Spleen (tissue), 11 donors: ENCODE results near the gene GKN1. TPM values are rescaled to one million over a fixed set of nuclear protein-coding genes. Genes with fewer than 3 reads are reported as not detected.
A peak's percentile ranks its signal among the peaks of the same experiment; 100 is the strongest.

Experiments
- DNase-seq: peaks from one replicate; pipeline ENCODE4 v3.0.0-alpha.2; 2020
- H3K27ac ChIP-seq, 8 donors: fragments of 200-600 bp; sonication (generic) in 7 of 8; 1 replicate in 4 of 8; 2 replicates in 4 of 8; pipeline versions ENCODE4 v1.5.0 to v1.8.0; 2016 to 2021; ENCODE audit warnings: inconsistent platforms in 4 of 8, mild to moderate bottlenecking in 4 of 8, moderate library complexity in 1 of 8
- H3K27me3 ChIP-seq, 7 donors: fragments of 200-600 bp; sonication (generic) in 6 of 7; replicated peaks in 1 of 7; 1 replicate in 4 of 7; 2 replicates in 3 of 7; pipeline versions ENCODE4 v1.5.0 to v1.8.0; 2016 to 2021; ENCODE audit warnings: inconsistent platforms in 3 of 7, mild to moderate bottlenecking in 1 of 7
- H3K36me3 ChIP-seq, 6 donors: fragments of 200-600 bp; sonication (generic) in 5 of 6; 1 replicate in 4 of 6; 2 replicates in 2 of 6; pipeline versions ENCODE4 v1.5.0 to v1.8.0; 2016 to 2021; ENCODE audit warnings: inconsistent platforms in 2 of 6
- H3K4me1 ChIP-seq, 6 donors: fragments of 200-600 bp; sonication (generic) in 5 of 6; 1 replicate in 3 of 6; 2 replicates in 3 of 6; pipeline versions ENCODE4 v1.5.0 to v1.8.0; 2016 to 2021; ENCODE audit warnings: inconsistent platforms in 3 of 6
- H3K4me3 ChIP-seq, 8 donors: fragments of 200-600 bp; sonication (generic) in 7 of 8; 1 replicate in 4 of 8; 2 replicates in 4 of 8; pipeline versions ENCODE4 v1.5.0 to v1.8.0; 2016 to 2021; ENCODE audit warnings: inconsistent platforms in 4 of 8, mild to moderate bottlenecking in 4 of 8, moderate library complexity in 2 of 8
- H3K9me3 ChIP-seq, 8 donors: fragments of 200-600 bp; sonication (generic) in 7 of 8; 1 replicate in 4 of 8; 2 replicates in 4 of 8; pipeline versions ENCODE4 v1.5.0 to v1.8.0; 2016 to 2021; ENCODE audit warnings: inconsistent platforms in 4 of 8
- POLR2A ChIP-seq, 3 donors: fragments of 450-650 bp; IDR thresholded peaks; one replicate each; pipeline ENCODE4 v1.5.1; 2017; ENCODE audit warnings: antibody characterized with exemption in 3 of 3, mild to moderate bottlenecking in 1 of 3
- POLR2AphosphoS5 ChIP-seq, 3 donors: sonication (generic); formaldehyde crosslinking; IDR thresholded peaks; one replicate each; pipeline ENCODE4 v1.5.1; 2017; ENCODE audit warnings: antibody characterized with exemption in 3 of 3
- WGBS, 5 donors: extraction: QIAGEN DNeasy Blood & Tissue Kit in 3 of 5; methylation state at CpG; one replicate each; pipeline versions ENCODE4 v1.1.5 to v1.1.7; 2013 to 2018; 5-methylcytosine and 5-hydroxymethylcytosine counted together
- intact Hi-C: fragments of 100-400 bp; cut with DNase I; formaldehyde crosslinking; loops from one replicate; pipeline ENCODE4 v1.15.0; 2023; ENCODE audit warnings: low total_unique reads
- polyA plus RNA-seq, 3 donors: library from polyadenylated mRNA; stranded (reverse); fragments of 200-250 nt; gene quantifications; one replicate each; pipeline ENCODE4 v1.2.1, GENCODE V29; 2013
- total RNA-seq, 7 donors: library from RNA; depleted of rRNA in 3 of 7; stranded (reverse); fragments of >200 nt in 3 of 7; fragmentation: NEBNext Ultra II Directional in 4 of 7; extraction: Animal tissue kit (Norgen Biotek cat#: 25700) in 4 of 7; gene quantifications; one replicate each; pipeline versions ENCODE4 v1.1.0 to v1.2.1, GENCODE V29; 2016 to 2021
- TF ChIP-seq, protein P1 (sequence below), 11 experiments: fragments of 200-600 bp in 7 of 11; fragments of 450-650 bp in 4 of 11; sonication (generic) in 4 of 11; IDR thresholded peaks in 8 of 11; conservative IDR thresholded peaks in 3 of 11; 1 replicate in 7 of 11; 2 replicates in 4 of 11; pipeline versions ENCODE4 v1.4.0 to v1.8.0; 2016 to 2021; ENCODE audit warnings: antibody characterized with exemption in 11 of 11, inconsistent platforms in 4 of 11, mild to moderate bottlenecking in 1 of 11
- donor health status: healthy with polysubstance abuse.
- donor health status: DM: no; HTN: no; CAD: no; lungs with moderate emphysema.
- donor health status: DM: no; HTN: no; CAD: no.
- donor health status: Bipolar disorder and iron deficiency.
- donor health status: healthy.
- donor health status: DM: no; HTN: no; CAD: no.
- donor health status: DM: yes; HTN: yes; CAD: no.

The GKN1 gene
- total and polyA plus RNA-seq, 10 donors, result 0.28 TPM; not detected in 9

DNA sequence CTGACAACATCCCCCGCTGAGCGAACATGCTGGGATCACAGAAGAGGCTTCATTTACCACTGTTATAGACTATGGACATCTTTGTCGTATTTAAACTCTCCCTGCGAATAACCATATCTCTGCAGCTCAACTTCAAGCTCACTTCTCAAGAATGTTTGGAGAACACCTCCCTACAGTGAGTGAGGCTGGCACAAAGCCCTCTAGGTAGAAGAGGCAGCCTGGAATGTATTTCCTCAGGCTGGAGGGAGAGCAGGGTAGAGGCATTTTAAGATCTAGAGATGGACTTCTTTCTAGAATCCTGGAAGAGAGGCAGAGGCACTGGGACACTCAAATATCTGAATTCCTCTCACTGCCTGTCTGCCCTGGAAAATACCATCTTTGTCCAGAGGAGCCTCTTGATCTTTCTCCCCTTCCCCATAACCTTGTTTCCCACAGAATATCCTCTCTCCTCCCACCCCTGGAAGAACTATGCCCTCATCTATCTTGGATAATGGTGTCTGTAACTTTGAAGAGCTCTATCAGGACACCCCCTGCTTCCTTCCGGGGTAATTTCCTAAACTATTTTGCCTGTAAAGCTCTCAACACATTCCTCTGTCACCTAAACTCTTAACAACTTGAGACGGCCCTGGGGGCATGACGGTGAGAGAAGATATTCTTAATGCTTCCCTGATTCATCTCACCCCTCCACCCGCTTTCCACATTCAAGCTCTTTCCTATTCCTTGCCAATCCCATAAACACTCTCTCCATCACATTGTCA lies 36.2 kb downstream of the GKN1 start:
- no peak overlapping the region for H3K4me3 ChIP-seq
- 70 to 80% (median 75%) methylated on average over 8 of the region's 8 CpGs for WGBS, 5 donors
- no peak for TF ChIP-seq POLR2AphosphoS5 (IDR thresholded peaks at IDR 0.05)
- TF ChIP-seq POLR2A (IDR thresholded peaks at IDR 0.05), result no peak
- TF ChIP-seq, protein P1, sequence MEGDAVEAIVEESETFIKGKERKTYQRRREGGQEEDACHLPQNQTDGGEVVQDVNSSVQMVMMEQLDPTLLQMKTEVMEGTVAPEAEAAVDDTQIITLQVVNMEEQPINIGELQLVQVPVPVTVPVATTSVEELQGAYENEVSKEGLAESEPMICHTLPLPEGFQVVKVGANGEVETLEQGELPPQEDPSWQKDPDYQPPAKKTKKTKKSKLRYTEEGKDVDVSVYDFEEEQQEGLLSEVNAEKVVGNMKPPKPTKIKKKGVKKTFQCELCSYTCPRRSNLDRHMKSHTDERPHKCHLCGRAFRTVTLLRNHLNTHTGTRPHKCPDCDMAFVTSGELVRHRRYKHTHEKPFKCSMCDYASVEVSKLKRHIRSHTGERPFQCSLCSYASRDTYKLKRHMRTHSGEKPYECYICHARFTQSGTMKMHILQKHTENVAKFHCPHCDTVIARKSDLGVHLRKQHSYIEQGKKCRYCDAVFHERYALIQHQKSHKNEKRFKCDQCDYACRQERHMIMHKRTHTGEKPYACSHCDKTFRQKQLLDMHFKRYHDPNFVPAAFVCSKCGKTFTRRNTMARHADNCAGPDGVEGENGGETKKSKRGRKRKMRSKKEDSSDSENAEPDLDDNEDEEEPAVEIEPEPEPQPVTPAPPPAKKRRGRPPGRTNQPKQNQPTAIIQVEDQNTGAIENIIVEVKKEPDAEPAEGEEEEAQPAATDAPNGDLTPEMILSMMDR (IDR thresholded peaks at IDR 0.05 in 8 of 11, conservative IDR thresholded peaks at IDR 0.05 in 3 of 11), result no peak
- H3K4me1 ChIP-seq, result peaks cover 7 to 24% (median 19%) of the 10 kb centered on the region in 6 donors
- no peaks in the 10 kb centered on the region for H3K36me3 ChIP-seq
- H3K27me3 ChIP-seq, result peaks cover 4 to 38% (median 24%) of the 10 kb centered on the region in 7 donors
- no peaks in the 10 kb centered on the region for H3K9me3 ChIP-seq
- intact Hi-C loops, result no loop called here
- no peak for DNase-seq
- no peak overlapping the region for H3K27ac ChIP-seq

GRCh38 chr2:69011611-69012157 lies 37.2 kb downstream of the GKN1 start:
- no peak overlapping the region for H3K27ac ChIP-seq
- WGBS, 5 donors, result 64 to 80% (median 66%) methylated on average over 4 of the region's 4 CpGs
- DNase-seq, result no peak
- H3K4me1 ChIP-seq, result peaks cover 7 to 24% (median 19%) of the 10 kb centered on the region in 6 donors
- no peak overlapping the region for H3K4me3 ChIP-seq
- intact Hi-C loops, result no loop called here
- no peaks in the 10 kb centered on the region for H3K9me3 ChIP-seq
- TF ChIP-seq, protein P1 (IDR thresholded peaks at IDR 0.05 in 8 of 11, conservative IDR thresholded peaks at IDR 0.05 in 3 of 11), result no peak
- TF ChIP-seq POLR2A (IDR thresholded peaks at IDR 0.05) (no peak), POLR2AphosphoS5 (IDR thresholded peaks at IDR 0.05) (no peak)
- H3K27me3 ChIP-seq, result peaks cover 4 to 49% (median 29%) of the 10 kb centered on the region in 7 donors
- H3K36me3 ChIP-seq, result no peaks in the 10 kb centered on the region

- no peaks in the 10 kb centered on the region for H3K9me3 ChIP-seq
- H3K36me3 ChIP-seq, result no peaks in the 10 kb centered on the region
- intact Hi-C loops, result no loop called here
- H3K27ac ChIP-seq, result peak overlapping the region in 6 of 8 donors; percentile 67 to 83 (median 77)
- peak overlapping the region; percentile 43 to 81 (median 50) for H3K4me3 ChIP-seq
- peaks cover 7 to 24% (median 19%) of the 10 kb centered on the region in 6 donors for H3K4me1 ChIP-seq
- TF ChIP-seq, protein P1 (IDR thresholded peaks at IDR 0.05 in 8 of 11, conservative IDR thresholded peaks at IDR 0.05 in 3 of 11), result peak; percentile 34 to 83 (median 68)
- no peak for TF ChIP-seq POLR2A (IDR thresholded peaks at IDR 0.05)
- TF ChIP-seq POLR2AphosphoS5 (IDR thresholded peaks at IDR 0.05), result no peak
- peak; percentile 81 for DNase-seq
- WGBS, 5 donors, result 13 to 15% (median 14%) methylated on average over 27 of the region's 27 CpGs
- peaks cover 4 to 57% (median 29%) of the 10 kb centered on the region in 7 donors for H3K27me3 ChIP-seq
Observed at GRCh38 chr2:69012310-69013141, 38.1 kb downstream of the GKN1 start.
